Smooth muscle cell (in vitro differentiated cells): ENCODE measurements around the gene EVI5. TPM values are rescaled to one million over a fixed set of nuclear protein-coding genes. Genes with fewer than 3 reads are reported as not detected.

Source experiments
- DNase-seq: peaks from one replicate; lab custom pipeline; 2025; ENCODE audit not compliant: unreplicated experiment; lab: John Stamatoyannopoulos, UW
- H2AFZ ChIP-seq: fragments of 200-600 bp; sonication (generic); 2 replicates; pipeline ENCODE4 v1.6.0; 2016; ENCODE audit warnings: antibody characterized with exemption, low read depth, mild to moderate bottlenecking
- H3F3A ChIP-seq: fragments of 200-600 bp; sonication (generic); 2 replicates; pipeline ENCODE4 v1.6.0; 2017; ENCODE audit warnings: antibody characterized with exemption, low read depth
- H3K27ac ChIP-seq: fragments of 200-600 bp; sonication (generic); 2 replicates; pipeline ENCODE4 v1.5.1; 2016; ENCODE audit warnings: low read depth, mild to moderate bottlenecking
- H3K27me3 ChIP-seq: fragments of 200-600 bp; sonication (generic); 2 replicates; pipeline ENCODE4 v1.6.1; 2016; ENCODE audit warnings: low read depth, mild to moderate bottlenecking
- H3K36me3 ChIP-seq: fragments of 200-600 bp; sonication (generic); 2 replicates; pipeline ENCODE4 v1.5.1; 2016; ENCODE audit warnings: low read depth
- H3K4me1 ChIP-seq: fragments of 200-600 bp; sonication (generic); 2 replicates; pipeline ENCODE4 v1.5.1; 2016; ENCODE audit warnings: low read depth
- H3K4me2 ChIP-seq: fragments of 200-600 bp; sonication (generic); 2 replicates; pipeline ENCODE4 v1.6.0; 2016; ENCODE audit warnings: mild to moderate bottlenecking
- H3K4me3 ChIP-seq: fragments of 200-600 bp; sonication (generic); 2 replicates; pipeline ENCODE4 v1.5.1; 2016; ENCODE audit warnings: mild to moderate bottlenecking
- H3K79me2 ChIP-seq: fragments of 200-600 bp; sonication (generic); 2 replicates; pipeline ENCODE4 v1.6.0; 2016; ENCODE audit warnings: low read depth, mild to moderate bottlenecking
- H3K9ac ChIP-seq: fragments of 200-600 bp; sonication (generic); 2 replicates; pipeline ENCODE4 v1.6.0; 2016; ENCODE audit warnings: low read depth
- H3K9me3 ChIP-seq: fragments of 200-600 bp; sonication (generic); replicated peaks from 2 replicates; pipeline ENCODE4 v1.5.1; 2016; ENCODE audit warnings: low read depth
- H4K20me1 ChIP-seq: fragments of 200-600 bp; sonication (generic); 2 replicates; pipeline ENCODE4 v1.6.0; 2016; ENCODE audit warnings: low read depth
- CTCF ChIP-seq: fragments of 200-600 bp; sonication (generic); IDR thresholded peaks from 2 replicates; pipeline ENCODE4 v1.5.1; 2017; ENCODE audit warnings: borderline replicate concordance, mild to moderate bottlenecking, antibody characterized with exemption; ENCODE audit not compliant: insufficient read depth, poor library complexity, severe bottlenecking
- WGBS: methylation state at CpG from one replicate; pipeline ENCODE4 v1.1.7; 2016; ENCODE audit warnings: low lambda C conversion rate; 5-methylcytosine and 5-hydroxymethylcytosine counted together
- polyA plus RNA-seq: library from polyadenylated mRNA; unstranded; fragments of >200 nt; fragmentation: Nextera tagmentation; extraction: Ambion mirVana; gene quantifications from 2 replicates; pipeline ENCODE4 v1.2.1, GENCODE V29; 2016
- total RNA-seq: library from RNA; depleted of rRNA; stranded (reverse); fragments of >200 nt; gene quantifications from 2 replicates; pipeline ENCODE4 v1.2.3, GENCODE V29; 2014

Gene EVI5
- total and polyA plus RNA-seq, 2 experiments from 2014 or later = 35.4 to 47.6 TPM

- peaks cover 96% of the 10 kb centered on the region for H3K79me2 ChIP-seq
- 91% methylated on average over 3 of the region's 3 CpGs for WGBS
Measured at GRCh38 chr1:92769856-92770255, 15.1 kb downstream of the EVI5 start.

GRCh38 chr1:92768915-92769314, 16.0 kb downstream of the EVI5 start:
- no peaks in the 10 kb centered on the region for H3F3A ChIP-seq
- TF ChIP-seq CTCF = no peak
- H3K79me2 ChIP-seq = peaks cover 96% of the 10 kb centered on the region
- H3K27me3 ChIP-seq = no peaks in the 10 kb centered on the region
- H3K4me1 ChIP-seq = no peaks in the 10 kb centered on the region
- H4K20me1 ChIP-seq = peaks cover 97% of the 10 kb centered on the region
- no peak overlapping the region for H3K27ac ChIP-seq
- H3K9me3 ChIP-seq = no peaks in the 10 kb centered on the region
- H3K4me2 ChIP-seq = no peak overlapping the region
- H3K9ac ChIP-seq = no peak overlapping the region
- no peak overlapping the region for H3K4me3 ChIP-seq
- no peaks in the 10 kb centered on the region for H3K36me3 ChIP-seq
- no peak overlapping the region for H2AFZ ChIP-seq
- no peak for DNase-seq

More at GRCh38 chr1:92769856-92770255, 15.1 kb downstream of the EVI5 start:
- Histone ChIP-seq H3K4me3 (no peak overlapping the region), H3F3A (no peaks in the 10 kb centered on the region), H2AFZ (no peak overlapping the region), H3K9me3 (no peaks in the 10 kb centered on the region), H3K27ac (no peak overlapping the region), H3K4me1 (peaks cover 6% of the 10 kb centered on the region), H4K20me1 (peaks cover 97% of the 10 kb centered on the region), H3K36me3 (no peaks in the 10 kb centered on the region), H3K4me2 (no peak overlapping the region), H3K9ac (no peak overlapping the region), H3K27me3 (no peaks in the 10 kb centered on the region)
- DNase-seq = no peak
- no peak for TF ChIP-seq CTCF

GRCh38 chr1:92768296-92768695, 16.6 kb downstream of the EVI5 start:
- H3K79me2 ChIP-seq = peaks cover 96% of the 10 kb centered on the region
- no peak overlapping the region for H3K9ac ChIP-seq
- no peaks in the 10 kb centered on the region for H3F3A ChIP-seq
- H2AFZ ChIP-seq = no peak overlapping the region
- H3K27ac ChIP-seq = no peak overlapping the region
- no peaks in the 10 kb centered on the region for H3K9me3 ChIP-seq
- no peak for DNase-seq
- no peak overlapping the region for H3K4me2 ChIP-seq
- H3K36me3 ChIP-seq = no peaks in the 10 kb centered on the region
- no peak for TF ChIP-seq CTCF
- WGBS = 99% methylated on average over 2 of the region's 2 CpGs
- no peak overlapping the region for H3K4me3 ChIP-seq
- H4K20me1 ChIP-seq = peaks cover 97% of the 10 kb centered on the region
- no peaks in the 10 kb centered on the region for H3K4me1 ChIP-seq
- H3K27me3 ChIP-seq = no peaks in the 10 kb centered on the region

- Histone ChIP-seq H3K27me3 (no peaks in the 10 kb centered on the region), H3K4me2 (no peak overlapping the region), H3K9ac (no peak overlapping the region), H3K9me3 (no peaks in the 10 kb centered on the region), H3K27ac (no peak overlapping the region), H3K36me3 (no peaks in the 10 kb centered on the region), H3K4me3 (no peak overlapping the region), H3K79me2 (peaks cover 100% of the 10 kb centered on the region), H3F3A (no peaks in the 10 kb centered on the region), H2AFZ (no peak overlapping the region), H3K4me1 (no peaks in the 10 kb centered on the region), H4K20me1 (peaks cover 96% of the 10 kb centered on the region)
- no peak for TF ChIP-seq CTCF
- no peak for DNase-seq
- 88% methylated on average over 3 of the region's 3 CpGs for WGBS
Measured at GRCh38 chr1:92764116-92764515, 20.8 kb downstream of the EVI5 start.
